Lower leg skin (tissue), 3 donors: ENCODE results near the gene PSMB8.

ENCODE experiments used
- CTCF ChIP-seq, 3 donors: fragments of 450-650 bp; IDR thresholded peaks; one replicate each; pipeline ENCODE4 v1.5.1; 2016; ENCODE audit warnings: antibody characterized with exemption in 3 of 3, mild to moderate bottlenecking in 3 of 3, moderate library complexity in 2 of 3
- POLR2A ChIP-seq, 2 donors: fragments of 450-650 bp; IDR thresholded peaks; one replicate each; pipeline ENCODE4 v1.6.1; 2016 to 2017; ENCODE audit warnings: antibody characterized with exemption in 2 of 2, mild to moderate bottlenecking in 1 of 2, moderate library complexity in 1 of 2

DNA sequence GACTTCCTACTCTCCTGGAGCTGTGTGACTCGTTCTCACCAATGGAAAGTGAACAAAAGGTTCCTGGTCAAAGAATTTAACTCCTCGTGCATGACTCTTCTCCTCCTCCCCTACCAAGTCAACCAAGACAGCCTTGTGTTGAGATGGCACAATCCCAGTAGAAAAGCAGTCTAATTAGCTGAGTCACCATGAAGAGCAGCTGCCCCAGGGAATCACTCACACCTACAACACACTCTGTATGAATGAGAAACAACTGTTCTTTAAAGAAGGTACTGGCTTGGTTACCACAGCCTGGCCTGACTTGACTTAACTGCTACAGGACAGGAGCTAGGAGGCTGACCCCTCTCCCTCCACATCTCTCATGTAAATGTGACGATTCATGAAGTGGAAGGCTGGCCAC lies 24.1 kb downstream of the PSMB8 start:
- TF ChIP-seq CTCF (IDR thresholded peaks at IDR 0.05) (no peak), POLR2A (IDR thresholded peaks at IDR 0.05) (no peak)
